Measurements from ENCODE around the gene SGSM2. TPM values are rescaled to one million over a fixed set of nuclear protein-coding genes. Genes with fewer than 3 reads are reported as not detected.

The SGSM2 gene
- total and polyA plus RNA-seq, 3 experiments from 2014 or later: 16.3 to 43.1 (median 39.8) TPM

DNA sequence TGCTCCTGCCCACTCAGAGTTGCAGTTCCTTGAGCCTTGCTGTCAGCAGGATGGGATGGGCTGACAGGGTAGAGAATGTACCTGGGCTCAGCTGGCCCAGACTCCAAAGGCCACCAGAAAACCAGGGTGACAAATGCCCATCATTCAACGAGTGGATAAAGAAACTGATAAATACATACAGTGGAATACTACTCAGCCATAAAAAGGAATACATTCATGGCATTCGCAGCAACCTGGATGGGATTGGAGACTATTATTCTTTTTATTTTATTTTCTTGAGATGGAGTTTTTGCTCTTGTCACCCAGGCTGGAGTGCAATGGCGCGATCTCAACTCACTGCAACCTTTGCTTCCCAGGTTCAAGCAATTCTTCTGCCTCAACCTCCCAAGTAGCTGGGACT is 19.9 kb downstream of the SGSM2 start:
- no peaks in the 10 kb centered on the region for H3K27me3 ChIP-seq (ENCODE audit: insufficient read depth, low read length, poor library complexity, severe bottlenecking)
- H3K9me3 ChIP-seq (ENCODE audit: low read length): no peaks in the 10 kb centered on the region
- Mint-ChIP-seq H3K27me3 (peaks cover 0 to 2% of the 10 kb centered on the region in 2 donors), H3K4me1 (peaks cover 16 to 22% (median 18%) of the 10 kb centered on the region in 3 donors), H3K27ac (no peak overlapping the region), H3K4me3 (no peak overlapping the region), H3K9me3 (no peaks in the 10 kb centered on the region), H3K36me3 (peaks cover 0 to 24% (median 3%) of the 10 kb centered on the region in 3 donors)
- peaks cover 19% of the 10 kb centered on the region for H3K4me1 ChIP-seq (ENCODE audit: insufficient read depth, low read length)
- POLR2A ChIA-PET: no interaction called here
- H3K27ac ChIP-seq (ENCODE audit: low read depth, low read length): no peak overlapping the region
- no peak overlapping the region for H3K4me3 ChIP-seq (ENCODE audit: low read length)
- CTCF ChIA-PET: no interaction called here
- H3K36me3 ChIP-seq (ENCODE audit: insufficient read depth, low read length): no peaks in the 10 kb centered on the region
- DNase-seq: no peak

DNA sequence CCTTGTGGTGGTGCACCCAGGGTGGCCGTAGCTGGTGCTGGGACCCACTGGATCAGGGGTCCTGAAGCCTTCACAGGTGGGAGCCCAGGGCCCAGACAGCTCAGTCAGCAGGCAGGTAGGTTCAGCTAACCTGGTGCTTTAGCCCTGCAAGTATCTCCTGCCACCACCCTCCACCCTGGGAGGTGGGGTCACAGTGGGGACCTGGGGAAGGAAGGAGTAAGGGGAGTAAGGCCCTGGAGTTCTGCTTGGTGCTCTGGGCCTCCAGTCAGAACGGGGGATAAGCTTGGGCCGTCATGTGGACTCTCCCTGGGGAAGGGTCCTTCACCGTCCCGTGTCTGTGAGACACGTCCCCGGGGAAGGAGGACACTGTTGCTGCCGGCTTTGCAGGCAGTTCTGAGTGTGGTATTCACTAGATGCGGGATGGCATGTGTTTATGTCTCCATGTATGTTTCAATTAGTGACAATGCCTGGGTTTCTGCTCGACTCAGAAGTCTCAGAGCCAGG is 20.7 kb downstream of the SGSM2 start:
- H3K27ac ChIP-seq (ENCODE audit: low read depth, low read length): no peak overlapping the region
- H3K27me3 Mint-ChIP-seq: peaks cover 0 to 2% of the 10 kb centered on the region in 2 donors
- CTCF ChIA-PET: no interaction called here
- peaks cover 18% of the 10 kb centered on the region for H3K4me1 ChIP-seq (ENCODE audit: insufficient read depth, low read length)
- peaks cover 0 to 31% (median 5%) of the 10 kb centered on the region in 3 donors for H3K36me3 Mint-ChIP-seq
- H3K4me1 Mint-ChIP-seq: peaks cover 15 to 18% (median 17%) of the 10 kb centered on the region in 3 donors
- H3K9me3 ChIP-seq (ENCODE audit: low read length): no peaks in the 10 kb centered on the region
- no peak overlapping the region for H3K4me3 Mint-ChIP-seq
- H3K4me3 ChIP-seq (ENCODE audit: low read length): no peak overlapping the region
- no peak for DNase-seq
- H3K27me3 ChIP-seq (ENCODE audit: insufficient read depth, low read length, poor library complexity, severe bottlenecking): no peaks in the 10 kb centered on the region
- no peak overlapping the region for H3K27ac Mint-ChIP-seq
- POLR2A ChIA-PET: no interaction called here
- peaks cover 5% of the 10 kb centered on the region for H3K36me3 ChIP-seq (ENCODE audit: insufficient read depth, low read length)
- H3K9me3 Mint-ChIP-seq: no peaks in the 10 kb centered on the region

DNA sequence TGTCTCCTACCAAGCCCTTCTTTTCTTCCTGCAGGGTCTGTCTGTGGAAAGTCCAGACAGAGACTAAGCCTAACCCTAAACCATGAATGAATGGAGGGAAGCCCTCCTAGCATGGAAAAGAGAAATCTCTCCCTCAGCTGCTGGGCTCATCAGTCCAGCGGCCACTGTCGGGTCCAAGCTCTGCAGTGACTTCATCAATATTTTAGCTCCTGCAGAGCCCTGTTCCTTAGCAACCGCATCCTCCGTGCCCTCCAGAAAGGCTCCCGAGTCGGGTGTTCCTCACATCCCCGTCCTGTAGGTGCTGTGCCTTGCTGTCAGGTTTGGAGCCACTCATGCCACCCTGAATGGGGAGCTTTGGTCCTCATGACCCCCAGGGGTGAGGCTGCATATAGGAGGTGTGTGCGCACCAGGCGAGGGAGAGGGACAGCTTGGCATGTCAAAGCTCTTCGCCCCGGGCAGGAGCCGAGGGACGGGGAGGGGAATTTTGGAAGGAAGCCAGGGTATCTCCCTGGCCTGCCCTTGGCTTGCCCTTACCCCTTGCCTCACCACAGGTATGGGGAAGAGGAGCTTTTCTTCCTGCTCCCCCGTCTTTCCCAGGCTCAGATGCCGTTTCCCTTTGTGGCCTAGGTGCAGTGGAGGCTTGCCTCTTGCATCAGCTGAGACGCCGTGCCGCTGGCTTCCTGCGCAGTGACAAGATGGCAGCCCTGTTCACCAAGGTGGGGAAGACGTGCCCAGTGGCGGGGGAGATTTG is 23.9 kb downstream of the SGSM2 start:
- H3K27me3 ChIP-seq (ENCODE audit: insufficient read depth, low read length, poor library complexity, severe bottlenecking): no peaks in the 10 kb centered on the region
- H3K4me1 ChIP-seq (ENCODE audit: insufficient read depth, low read length): no peaks in the 10 kb centered on the region
- no peak overlapping the region for H3K4me3 ChIP-seq (ENCODE audit: low read length)
- no peak overlapping the region for H3K27ac ChIP-seq (ENCODE audit: low read depth, low read length)
- Mint-ChIP-seq H3K4me1 (no peaks in the 10 kb centered on the region), H3K9me3 (no peaks in the 10 kb centered on the region), H3K27ac (peak overlapping the region in 1 of 8 donors; percentile 54), H3K27me3 (peaks cover 0 to 2% of the 10 kb centered on the region in 2 donors), H3K36me3 (peaks cover 0 to 59% (median 5%) of the 10 kb centered on the region in 3 donors), H3K4me3 (no peak overlapping the region)
- no peaks in the 10 kb centered on the region for H3K9me3 ChIP-seq (ENCODE audit: low read length)
- peaks cover 6% of the 10 kb centered on the region for H3K36me3 ChIP-seq (ENCODE audit: insufficient read depth, low read length)
- ChIA-PET CTCF (interaction anchor here (1.0 to 2.0 kb wide), 3 partner anchors 8 to 55 kb away, joined by 4 to 6 read pairs (median 5); no protein-coding TSS in a partner anchor), POLR2A (no interaction called here)
- DNase-seq: no peak

DNA sequence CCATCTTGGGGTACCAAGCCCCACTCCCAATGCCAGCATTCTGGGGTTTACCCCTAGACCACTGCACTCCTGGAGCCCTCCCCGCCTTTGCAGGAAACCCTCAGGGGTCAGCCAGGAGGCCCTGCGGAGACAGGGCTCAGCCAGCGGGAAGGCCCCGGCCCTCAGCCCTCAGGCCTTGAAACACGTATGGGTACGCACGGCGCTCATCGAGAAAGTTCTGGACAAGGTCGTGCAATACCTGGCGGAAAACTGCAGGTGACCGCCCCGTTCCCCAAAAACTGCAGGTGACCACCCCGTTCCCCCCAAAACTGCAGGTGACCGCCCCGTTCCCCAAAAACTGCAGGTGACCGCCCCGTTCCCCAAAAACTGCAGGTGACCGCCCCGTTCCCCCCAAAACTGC is 24.7 kb downstream of the SGSM2 start:
- DNase-seq: no peak
- CTCF ChIA-PET: interaction anchor here (2.0 kb wide), 1 partner anchor 54 kb away, joined by 6 read pairs; no protein-coding TSS in a partner anchor
- peaks cover 6% of the 10 kb centered on the region for H3K36me3 ChIP-seq (ENCODE audit: insufficient read depth, low read length)
- peaks cover 0 to 2% of the 10 kb centered on the region in 2 donors for H3K27me3 Mint-ChIP-seq
- no peak overlapping the region for H3K27ac ChIP-seq (ENCODE audit: low read depth, low read length)
- POLR2A ChIA-PET: no interaction called here
- no peaks in the 10 kb centered on the region for H3K4me1 ChIP-seq (ENCODE audit: insufficient read depth, low read length)
- peaks cover 0 to 67% (median 5%) of the 10 kb centered on the region in 3 donors for H3K36me3 Mint-ChIP-seq
- H3K4me3 Mint-ChIP-seq: no peak overlapping the region
- H3K27me3 ChIP-seq (ENCODE audit: insufficient read depth, low read length, poor library complexity, severe bottlenecking): no peaks in the 10 kb centered on the region
- H3K4me1 Mint-ChIP-seq: no peaks in the 10 kb centered on the region
- no peak overlapping the region for H3K4me3 ChIP-seq (ENCODE audit: low read length)
- no peak overlapping the region for H3K27ac Mint-ChIP-seq
- no peaks in the 10 kb centered on the region for H3K9me3 Mint-ChIP-seq
- H3K9me3 ChIP-seq (ENCODE audit: low read length): no peaks in the 10 kb centered on the region

DNA sequence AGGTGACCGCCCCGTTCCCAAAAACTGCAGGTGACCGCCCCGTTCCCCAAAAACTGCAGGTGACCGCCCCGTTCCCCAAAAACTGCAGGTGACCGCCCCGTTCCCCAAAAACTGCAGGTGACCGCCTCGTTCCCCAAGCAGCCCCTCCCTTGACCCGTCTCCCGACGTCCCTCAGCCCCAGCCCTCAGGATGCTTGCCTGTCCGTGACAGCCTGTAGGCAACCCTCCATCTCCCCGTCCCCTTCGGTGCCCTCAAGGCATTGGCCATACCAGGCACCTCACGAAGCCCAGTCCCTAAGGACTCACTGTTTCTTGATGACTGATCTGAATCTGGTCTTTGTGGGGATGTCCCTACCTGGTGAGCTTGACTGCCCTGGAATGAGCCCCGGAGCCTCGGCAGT is 25.1 kb downstream of the SGSM2 start:
- Mint-ChIP-seq H3K9me3 (no peaks in the 10 kb centered on the region), H3K27me3 (peaks cover 0 to 2% of the 10 kb centered on the region in 2 donors), H3K4me1 (no peaks in the 10 kb centered on the region), H3K36me3 (peaks cover 0 to 69% (median 5%) of the 10 kb centered on the region in 3 donors), H3K27ac (no peak overlapping the region), H3K4me3 (no peak overlapping the region)
- CTCF ChIA-PET: interaction anchor here (2.0 kb wide), 1 partner anchor 54 kb away, joined by 6 read pairs; no protein-coding TSS in a partner anchor
- no peak overlapping the region for H3K27ac ChIP-seq (ENCODE audit: low read depth, low read length)
- no peaks in the 10 kb centered on the region for H3K9me3 ChIP-seq (ENCODE audit: low read length)
- H3K36me3 ChIP-seq (ENCODE audit: insufficient read depth, low read length): peaks cover 6% of the 10 kb centered on the region
- H3K27me3 ChIP-seq (ENCODE audit: insufficient read depth, low read length, poor library complexity, severe bottlenecking): no peaks in the 10 kb centered on the region
- POLR2A ChIA-PET: no interaction called here
- no peaks in the 10 kb centered on the region for H3K4me1 ChIP-seq (ENCODE audit: insufficient read depth, low read length)
- DNase-seq: no peak
- no peak overlapping the region for H3K4me3 ChIP-seq (ENCODE audit: low read length)

DNA sequence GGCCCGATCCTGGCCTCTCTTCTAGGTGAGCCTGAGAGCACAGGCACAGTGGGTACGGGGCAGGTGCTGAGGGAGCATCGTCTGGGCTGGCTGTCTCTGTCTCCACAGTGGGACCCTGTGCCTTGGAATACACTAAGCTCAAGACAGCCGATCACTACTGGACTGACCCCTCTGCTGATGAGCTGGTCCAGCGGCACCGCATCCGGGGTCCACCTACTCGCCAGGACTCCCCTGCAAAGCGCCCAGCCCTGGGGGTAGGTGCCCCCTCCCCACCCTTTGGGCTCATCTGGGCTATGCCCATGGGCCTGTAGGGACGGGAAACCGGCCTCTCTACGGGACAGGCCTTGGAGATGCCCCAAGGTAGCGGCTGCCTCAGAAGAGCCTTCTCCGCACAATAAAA is 25.6 kb downstream of the SGSM2 start:
- no peaks in the 10 kb centered on the region for H3K4me1 ChIP-seq (ENCODE audit: insufficient read depth, low read length)
- CTCF ChIA-PET: no interaction called here
- H3K9me3 Mint-ChIP-seq: no peaks in the 10 kb centered on the region
- no peak overlapping the region for H3K27ac ChIP-seq (ENCODE audit: low read depth, low read length)
- POLR2A ChIA-PET: interaction anchor here (0.7 kb wide), 1 partner anchor 12 kb away, joined by 3 read pairs; no protein-coding TSS in a partner anchor
- no peak for DNase-seq
- no peak overlapping the region for H3K4me3 Mint-ChIP-seq
- peaks cover 0 to 72% (median 5%) of the 10 kb centered on the region in 3 donors for H3K36me3 Mint-ChIP-seq
- peaks cover 0 to 2% of the 10 kb centered on the region in 2 donors for H3K27me3 Mint-ChIP-seq
- H3K9me3 ChIP-seq (ENCODE audit: low read length): no peaks in the 10 kb centered on the region
- H3K4me3 ChIP-seq (ENCODE audit: low read length): no peak overlapping the region
- no peaks in the 10 kb centered on the region for H3K4me1 Mint-ChIP-seq
- H3K27me3 ChIP-seq (ENCODE audit: insufficient read depth, low read length, poor library complexity, severe bottlenecking): no peaks in the 10 kb centered on the region
- peaks cover 6% of the 10 kb centered on the region for H3K36me3 ChIP-seq (ENCODE audit: insufficient read depth, low read length)
- no peak overlapping the region for H3K27ac Mint-ChIP-seq

DNA sequence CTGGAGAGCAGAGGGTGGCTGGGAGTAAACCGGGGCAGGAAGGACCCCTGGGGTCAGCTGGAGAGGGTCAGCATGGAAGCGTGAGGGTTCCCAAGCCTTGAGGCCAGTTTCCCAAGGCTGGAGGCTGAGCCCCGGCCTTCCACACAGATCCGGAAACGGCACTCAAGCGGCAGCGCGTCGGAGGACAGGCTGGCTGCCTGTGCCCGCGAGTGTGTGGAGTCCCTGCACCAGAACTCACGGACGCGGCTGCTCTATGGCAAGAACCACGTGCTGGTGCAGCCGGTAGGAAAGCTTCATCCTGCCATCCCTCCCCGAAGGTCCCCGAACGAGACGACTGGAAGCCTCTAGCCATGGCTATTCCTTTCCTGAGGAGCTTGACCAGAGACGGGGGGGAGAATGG is 26.0 kb downstream of the SGSM2 start:
- H3K4me1 Mint-ChIP-seq: no peaks in the 10 kb centered on the region
- POLR2A ChIA-PET: interaction anchor here (0.7 kb wide), 1 partner anchor 13 kb away, joined by 3 read pairs; no protein-coding TSS in a partner anchor
- Histone ChIP-seq H3K4me3 (ENCODE audit: low read length) (no peak overlapping the region), H3K27ac (ENCODE audit: low read depth, low read length) (no peak overlapping the region), H3K4me1 (ENCODE audit: insufficient read depth, low read length) (no peaks in the 10 kb centered on the region), H3K9me3 (ENCODE audit: low read length) (no peaks in the 10 kb centered on the region), H3K36me3 (ENCODE audit: insufficient read depth, low read length) (peaks cover 6% of the 10 kb centered on the region), H3K27me3 (ENCODE audit: insufficient read depth, low read length, poor library complexity, severe bottlenecking) (no peaks in the 10 kb centered on the region)
- no peaks in the 10 kb centered on the region for H3K9me3 Mint-ChIP-seq
- peaks cover 0 to 75% (median 5%) of the 10 kb centered on the region in 3 donors for H3K36me3 Mint-ChIP-seq
- H3K27me3 Mint-ChIP-seq: peaks cover 0 to 2% of the 10 kb centered on the region in 2 donors
- CTCF ChIA-PET: interaction anchor here (0.7 to 3.2 kb wide), 2 partner anchors 11 to 19 kb away, joined by 3 to 10 read pairs; no protein-coding TSS in a partner anchor
- no peak for DNase-seq
- no peak overlapping the region for H3K4me3 Mint-ChIP-seq
- H3K27ac Mint-ChIP-seq: no peak overlapping the region
